A673 (cell line): ENCODE measurements around the gene RAB11B. TPM values are rescaled to one million over a fixed set of nuclear protein-coding genes. Genes with fewer than 3 reads are reported as not detected.
A peak's percentile ranks its signal among the peaks of the same experiment; 100 is the strongest.

Experiments used
- BruUV-seq: library from RNA; stranded (reverse); fragments of 400-500 nt; replicated peaks from 2 replicates; lab custom pipeline; 2021; lab: Mats Ljungman, UMichigan
- CTCF ChIA-PET: fragments of 300-600 bp; sonication (Branson Sonifier 250); formaldehyde crosslinking; loops from one replicate; lab custom pipeline; 2022; ENCODE audit warnings: antibody characterized with exemption; lab: Charles Lee
- POLR2A ChIA-PET: fragments of 300-600 bp; sonication (Branson Sonifier 250); formaldehyde crosslinking; loops from one replicate; lab custom pipeline; 2022; ENCODE audit warnings: antibody characterized with exemption; ENCODE audit not compliant: low non-redundant PET; lab: Charles Lee
- DNase-seq: peaks from one replicate; pipeline ENCODE4 v3.0.0-alpha.2; 2015; ENCODE audit warnings: low spot score
- H3K27ac ChIP-seq: fragments of 200-600 bp; sonication (generic); 2 replicates; pipeline ENCODE4 v1.5.1; 2016; ENCODE audit warnings: mixed run types, low read depth, mild to moderate bottlenecking, mixed read lengths, antibody characterized with exemption, low read length; ENCODE audit not compliant: poor library complexity, severe bottlenecking
- H3K27me3 ChIP-seq: fragments of 200-600 bp; sonication (generic); replicated peaks from 2 replicates; pipeline ENCODE4 v1.6.1; 2017; ENCODE audit warnings: mixed run types, low read depth, mild to moderate bottlenecking, mixed read lengths, antibody characterized with exemption, low read length; ENCODE audit not compliant: insufficient read depth, poor library complexity
- H3K36me3 ChIP-seq: fragments of 200-600 bp; sonication (generic); 2 replicates; pipeline ENCODE4 v1.6.1; 2016; ENCODE audit warnings: mixed run types, mild to moderate bottlenecking, mixed read lengths, antibody characterized with exemption, low read length; ENCODE audit not compliant: insufficient read depth, poor library complexity, severe bottlenecking
- H3K4me1 ChIP-seq: fragments of 200-600 bp; sonication (generic); 2 replicates; pipeline ENCODE4 v1.6.1; 2017; ENCODE audit warnings: mixed run types, mild to moderate bottlenecking, mixed read lengths, antibody characterized with exemption, low read length; ENCODE audit not compliant: insufficient read depth, poor library complexity, severe bottlenecking
- H3K4me3 ChIP-seq: fragments of 200-600 bp; sonication (generic); 2 replicates; pipeline ENCODE4 v1.5.1; 2016; ENCODE audit warnings: low read depth, mixed run types, mild to moderate bottlenecking, mixed read lengths, low read length; ENCODE audit not compliant: poor library complexity, severe bottlenecking
- H3K9me3 ChIP-seq: fragments of 200-600 bp; sonication (generic); 2 replicates; pipeline ENCODE4 v1.6.1; 2016; ENCODE audit warnings: mixed run types, low read depth, mild to moderate bottlenecking, mixed read lengths, antibody characterized with exemption, low read length; ENCODE audit not compliant: poor library complexity, severe bottlenecking
- CTCF ChIP-seq: fragments of 300-800, 200-600 bp; sonication (generic); conservative IDR thresholded peaks from 2 replicates; pipeline ENCODE4 v1.5.1; 2017; ENCODE audit warnings: low read depth, mild to moderate bottlenecking, antibody characterized with exemption, low read length, moderate library complexity, mixed read lengths
- EZH2 ChIP-seq: fragments of 200-600 bp; sonication (generic); IDR thresholded peaks from 2 replicates; pipeline ENCODE4 v1.6.1; 2017; ENCODE audit warnings: borderline replicate concordance, low read depth, mild to moderate bottlenecking, mixed read lengths, antibody characterized with exemption, low read length; ENCODE audit not compliant: poor library complexity, severe bottlenecking
- intact Hi-C: fragments of 100-400 bp; cut with micrococcal nuclease; formaldehyde crosslinking; loops from one replicate; pipeline ENCODE4 v1.10.0; 2022; ENCODE audit not compliant: unreplicated experiment
- total RNA-seq: library from RNA; stranded (reverse); gene quantifications from 2 replicates; pipeline ENCODE4 v1.2.3, GENCODE V29; 2021

The RAB11B gene
- total RNA-seq, 1 experiment from 2014 or later, result 91.4 TPM

GRCh38 chr19:8401981-8402411 lies 11.8 kb downstream of the RAB11B start:
- DNase-seq, result no peak
- CTCF ChIA-PET, result interaction anchor here (0.7 kb wide), 1 partner anchor 134 kb away, joined by 4 read pairs; no protein-coding TSS in a partner anchor
- intact Hi-C loops, result no loop called here
- peaks cover 4% of the 10 kb centered on the region for H3K4me1 ChIP-seq
- no TSS peak for BruUV-seq
- TF ChIP-seq EZH2 (no peak), CTCF (no peak)
- no peaks in the 10 kb centered on the region for H3K9me3 ChIP-seq
- H3K4me3 ChIP-seq, result no peak overlapping the region
- no peaks in the 10 kb centered on the region for H3K27me3 ChIP-seq
- peaks cover 3% of the 10 kb centered on the region for H3K36me3 ChIP-seq
- POLR2A ChIA-PET, result no interaction called here
- H3K27ac ChIP-seq, result no peak overlapping the region

- Histone ChIP-seq H3K9me3 (no peaks in the 10 kb centered on the region), H3K27me3 (no peaks in the 10 kb centered on the region), H3K4me3 (no peak overlapping the region), H3K27ac (no peak overlapping the region), H3K36me3 (peaks cover 3% of the 10 kb centered on the region), H3K4me1 (no peaks in the 10 kb centered on the region)
- intact Hi-C loops, result no loop called here
- BruUV-seq, result no TSS peak
- ChIA-PET CTCF (no interaction called here), POLR2A (no interaction called here)
- no peak for DNase-seq
- TF ChIP-seq CTCF (no peak), EZH2 (no peak)
Observed at GRCh38 chr19:8403098-8403819, 13.1 kb downstream of the RAB11B start.

GRCh38 chr19:8403820-8404109 lies 13.6 kb downstream of the RAB11B start:
- ChIA-PET CTCF (no interaction called here), POLR2A (no interaction called here)
- TF ChIP-seq CTCF (no peak), EZH2 (no peak)
- peaks cover 3% of the 10 kb centered on the region for H3K36me3 ChIP-seq
- no peaks in the 10 kb centered on the region for H3K27me3 ChIP-seq
- BruUV-seq, result TSS peak; percentile 73
- no peak overlapping the region for H3K4me3 ChIP-seq
- no peak for DNase-seq
- H3K9me3 ChIP-seq, result no peaks in the 10 kb centered on the region
- H3K4me1 ChIP-seq, result no peaks in the 10 kb centered on the region
- intact Hi-C loops, result no loop called here
- H3K27ac ChIP-seq, result no peak overlapping the region
